Heart left ventricle (tissue), 16 donors: ENCODE results near the gene DLGAP1. TPM values are rescaled to one million over a fixed set of nuclear protein-coding genes. Genes with fewer than 3 reads are reported as not detected.
"Not testable (repeated sequence)": the region's sequence is repeated elsewhere in the genome, so short reads cannot be mapped to it uniquely, and the experiment has no call there.

Experiments used
- ATAC-seq, 4 donors: fragments of 200-7000 bp; cut with Tn5 transposase; one replicate each; pipeline ENCODE4 v1.9.1; 2020 to 2022; ENCODE audit warnings: moderate library complexity in 4 of 4, mild to moderate bottlenecking in 3 of 4, moderate number of reproducible peaks in 1 of 4
- DNase-seq, 5 donors: peaks; one replicate each; pipeline ENCODE4 v3.0.0-alpha.2; 2020
- H3K27ac ChIP-seq, 12 donors: fragments of 200-600 bp; sonication (generic) in 4 of 12; one replicate each; pipeline versions ENCODE4 v1.5.0 to v1.8.0; 2016 to 2022; ENCODE audit warnings: mild to moderate bottlenecking in 2 of 12
- H3K27me3 ChIP-seq, 9 donors: fragments of 200-600 bp; sonication (generic) in 2 of 9; one replicate each; pipeline versions ENCODE4 v1.5.1 to v1.8.0; 2016 to 2022; ENCODE audit warnings: mild to moderate bottlenecking in 3 of 9
- H3K36me3 ChIP-seq, 9 donors: fragments of 200-600 bp; sonication (generic) in 2 of 9; one replicate each; pipeline versions ENCODE4 v1.5.0 to v1.8.0; 2018 to 2022; ENCODE audit warnings: mild to moderate bottlenecking in 2 of 9
- H3K4me1 ChIP-seq, 12 donors: fragments of 200-600 bp; sonication (generic) in 4 of 12; one replicate each; pipeline versions ENCODE4 v1.5.0 to v1.8.0; 2016 to 2022; ENCODE audit warnings: mild to moderate bottlenecking in 3 of 12
- H3K4me3 ChIP-seq, 12 donors: fragments of 200-600 bp; sonication (generic) in 4 of 12; one replicate each; pipeline versions ENCODE4 v1.5.0 to v1.8.0; 2017 to 2022; ENCODE audit warnings: mild to moderate bottlenecking in 9 of 12, moderate library complexity in 4 of 12
- H3K9me3 ChIP-seq, 12 donors: fragments of 200-600 bp; sonication (generic) in 4 of 12; one replicate each; pipeline versions ENCODE4 v1.5.0 to v1.8.0; 2016 to 2022; ENCODE audit warnings: mild to moderate bottlenecking in 1 of 12
- POLR2A ChIP-seq, 2 donors: fragments of 450-650 bp; IDR thresholded peaks; one replicate each; pipeline ENCODE4 v1.6.1; 2017; ENCODE audit warnings: antibody characterized with exemption in 2 of 2, mild to moderate bottlenecking in 2 of 2, moderate library complexity in 2 of 2
- WGBS, 4 donors: extraction: QIAGEN DNeasy Blood & Tissue Kit in 2 of 4; methylation state at CpG; one replicate each; pipeline versions ENCODE4 v1.1.5 to v1.1.7; 2013 to 2018; 5-methylcytosine and 5-hydroxymethylcytosine counted together
- intact Hi-C, 10 donors: fragments of 100-400 bp; cut with DNase I; formaldehyde crosslinking; loops; one replicate each; pipeline versions ENCODE4 v1.11.1 to v1.14.2; 2022
- polyA plus RNA-seq, 2 donors: library from polyadenylated mRNA; stranded (reverse); fragments of 200-250 nt; gene quantifications; one replicate each; pipeline ENCODE4 v1.2.3, GENCODE V29; 2013
- total RNA-seq, 9 donors: library from RNA; depleted of rRNA in 2 of 9; stranded (reverse); fragments of >200 nt in 2 of 9; fragmentation: NEBNext Ultra II Directional in 3 of 9; extraction: Animal tissue kit (Norgen Biotek cat#: 25700) in 3 of 9; gene quantifications; one replicate each; pipeline versions ENCODE4 v1.1.0 to v1.2.4, GENCODE V29; 2016 to 2023
- TF ChIP-seq, protein P1 (sequence below), 12 donors: fragments of 200-600 bp; sonication (generic) in 4 of 12; IDR thresholded peaks; one replicate each; pipeline versions ENCODE4 v1.5.0 to v1.8.0; 2018 to 2022; ENCODE audit warnings: antibody characterized with exemption in 12 of 12, mild to moderate bottlenecking in 5 of 12
- donor health status: ischemic (EF 13 %, LVEDD 7.1; RV severe dilation, severe dysfunction).
- donor health status: healthy with polysubstance abuse.
- donor health status: DM: no; HTN: yes; CAD: no.
- donor health status: DM: no; HTN: no; CAD: no.
- donor health status: ischemic (EF 25% LVEDD 6.9; RV normal size, moderate dysfunction).
- donor health status: ischemic (EF 25% LVEDD 5.7; RV mildly dilated, moderate dysfunction).
- donor health status: healthy.
- donor health status: DM: yes; HTN: yes; CAD: no.
- donor health status: ischemic (EF 35%, LVEDD 5.7; RV mildly dilated, moderate dysfunction).
- donor health status: nonischemic (EF 11% LVEDD 7.7; RV severe dilation, severe dysfunction).
- donor health status: DM: yes; HTN: yes; CAD: no.
- donor health status: PGD.
- donor health status: ischemic (EF 29% LVEDD 5.4; RV normal size, mild dysfunction).
- donor health status: nonischemic (EF 23%, LVEDD 6.1; RV moderate dilation, normal function).

DLGAP1 gene
- total and polyA plus RNA-seq, 11 donors = 0.10 to 5.5 (median 0.40) TPM; not detected in 1

DNA sequence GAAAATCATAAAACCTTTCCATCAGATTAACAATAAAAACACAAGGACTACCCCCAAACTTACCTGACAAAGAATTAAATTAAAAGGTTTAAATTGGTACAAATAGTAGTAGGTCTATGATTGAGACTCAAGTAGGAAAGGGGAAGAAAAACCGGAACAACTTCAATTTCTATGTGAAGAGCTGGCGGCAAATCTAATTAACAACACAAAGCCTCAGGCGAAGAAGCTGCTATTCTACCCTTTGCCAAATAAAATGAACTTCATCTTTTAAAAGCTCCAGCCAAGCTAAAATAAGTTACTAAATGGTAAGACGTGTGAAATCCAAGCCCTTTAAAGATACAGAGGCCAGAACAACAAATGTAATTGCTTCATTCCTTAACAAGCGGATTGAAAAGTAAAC, 146.5 kb downstream of the DLGAP1 start:
- no peak for ATAC-seq
- intact Hi-C loops = no loop called here
- WGBS, 4 donors = 83 to 86% (median 84%) methylated on average over 5 of the region's 5 CpGs
- no peak for DNase-seq
- no peaks in the 10 kb centered on the region for H3K4me1 ChIP-seq
- no peaks in the 10 kb centered on the region for H3K27me3 ChIP-seq
- no peaks in the 10 kb centered on the region for H3K9me3 ChIP-seq
- no peaks in the 10 kb centered on the region for H3K36me3 ChIP-seq
- no peak overlapping the region for H3K4me3 ChIP-seq
- H3K27ac ChIP-seq = no peak overlapping the region
- TF ChIP-seq, protein P1, sequence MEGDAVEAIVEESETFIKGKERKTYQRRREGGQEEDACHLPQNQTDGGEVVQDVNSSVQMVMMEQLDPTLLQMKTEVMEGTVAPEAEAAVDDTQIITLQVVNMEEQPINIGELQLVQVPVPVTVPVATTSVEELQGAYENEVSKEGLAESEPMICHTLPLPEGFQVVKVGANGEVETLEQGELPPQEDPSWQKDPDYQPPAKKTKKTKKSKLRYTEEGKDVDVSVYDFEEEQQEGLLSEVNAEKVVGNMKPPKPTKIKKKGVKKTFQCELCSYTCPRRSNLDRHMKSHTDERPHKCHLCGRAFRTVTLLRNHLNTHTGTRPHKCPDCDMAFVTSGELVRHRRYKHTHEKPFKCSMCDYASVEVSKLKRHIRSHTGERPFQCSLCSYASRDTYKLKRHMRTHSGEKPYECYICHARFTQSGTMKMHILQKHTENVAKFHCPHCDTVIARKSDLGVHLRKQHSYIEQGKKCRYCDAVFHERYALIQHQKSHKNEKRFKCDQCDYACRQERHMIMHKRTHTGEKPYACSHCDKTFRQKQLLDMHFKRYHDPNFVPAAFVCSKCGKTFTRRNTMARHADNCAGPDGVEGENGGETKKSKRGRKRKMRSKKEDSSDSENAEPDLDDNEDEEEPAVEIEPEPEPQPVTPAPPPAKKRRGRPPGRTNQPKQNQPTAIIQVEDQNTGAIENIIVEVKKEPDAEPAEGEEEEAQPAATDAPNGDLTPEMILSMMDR (IDR thresholded peaks at IDR 0.05) = no peak
- TF ChIP-seq POLR2A (IDR thresholded peaks at IDR 0.05) = no peak

DNA sequence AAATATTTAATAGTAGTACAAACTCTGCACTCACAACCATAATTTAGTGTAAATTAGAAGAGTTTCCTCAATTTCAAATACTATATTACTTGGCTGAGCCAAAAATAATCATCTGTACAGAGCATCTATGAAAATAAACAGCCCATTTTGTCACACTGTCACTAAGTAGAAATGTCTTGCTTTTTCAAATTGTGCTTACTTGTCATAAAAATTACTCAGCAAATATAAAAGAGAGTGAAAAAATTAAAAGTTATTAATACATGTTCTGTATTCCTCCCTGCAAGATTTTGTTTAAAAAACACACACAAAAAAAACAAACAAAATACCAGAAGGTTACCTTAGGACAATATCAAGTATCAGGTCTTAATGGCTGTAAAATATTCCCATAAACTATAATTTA, 155.7 kb downstream of the DLGAP1 start:
- no peak for TF ChIP-seq POLR2A (IDR thresholded peaks at IDR 0.05)
- TF ChIP-seq, protein P1 (IDR thresholded peaks at IDR 0.05) = no peak
- Histone ChIP-seq H3K4me1 (no peaks in the 10 kb centered on the region), H3K4me3 (no peak overlapping the region), H3K9me3 (no peaks in the 10 kb centered on the region), H3K27me3 (no peaks in the 10 kb centered on the region), H3K36me3 (no peaks in the 10 kb centered on the region), H3K27ac (no peak overlapping the region)
- ATAC-seq (no peak), DNase-seq (no peak)
- intact Hi-C loops = no loop called here

- ATAC-seq = no peak
- Histone ChIP-seq H3K36me3 (no peaks in the 10 kb centered on the region), H3K27me3 (no peaks in the 10 kb centered on the region), H3K9me3 (no peaks in the 10 kb centered on the region), H3K27ac (no peak overlapping the region), H3K4me1 (no peaks in the 10 kb centered on the region), H3K4me3 (no peak overlapping the region)
- DNase-seq = no peak
- TF ChIP-seq POLR2A (IDR thresholded peaks at IDR 0.05) = no peak
- TF ChIP-seq, protein P1 (IDR thresholded peaks at IDR 0.05) = no peak
- WGBS, 4 donors = 95 to 100% (median 97%) methylated on average over 1 of the region's 1 CpG
- intact Hi-C loops = no loop called here
These were observed 161.8 kb downstream of the DLGAP1 start for GRCh38 chr18:4293337-4293736.

DNA sequence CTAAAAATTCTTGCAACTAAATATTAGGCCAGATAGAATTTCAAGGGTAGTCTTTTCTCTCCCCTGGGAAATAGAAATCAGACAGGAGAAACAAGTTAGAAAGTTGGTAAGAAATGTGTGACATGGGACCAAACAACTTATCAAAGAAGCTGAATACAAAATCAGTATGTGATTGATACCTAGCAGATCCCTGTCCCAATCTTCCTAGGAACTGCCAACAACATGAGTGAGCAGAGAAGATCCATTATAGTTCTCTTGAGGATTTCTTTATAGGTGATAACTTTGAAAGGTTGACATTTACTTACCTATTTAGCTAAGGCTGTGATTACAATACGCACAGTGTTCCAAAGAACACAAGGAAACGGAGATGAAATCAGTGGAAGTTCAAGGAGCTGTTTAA, 162.4 kb downstream of the DLGAP1 start:
- no peak for TF ChIP-seq POLR2A (IDR thresholded peaks at IDR 0.05)
- TF ChIP-seq, protein P1 (IDR thresholded peaks at IDR 0.05) = no peak
- intact Hi-C loops = no loop called here
- ATAC-seq = no peak
- no peak for DNase-seq
- Histone ChIP-seq H3K4me1 (no peaks in the 10 kb centered on the region), H3K27ac (no peak overlapping the region), H3K36me3 (no peaks in the 10 kb centered on the region), H3K4me3 (no peak overlapping the region), H3K27me3 (no peaks in the 10 kb centered on the region), H3K9me3 (no peaks in the 10 kb centered on the region)
- 71 to 82% (median 77%) methylated on average over 2 of the region's 2 CpGs for WGBS, 4 donors

GRCh38 chr18:4287340-4287739, 167.8 kb downstream of the DLGAP1 start:
- ATAC-seq = not testable (repeated sequence)

More at GRCh38 chr18:4287340-4287739, 167.8 kb downstream of the DLGAP1 start:
- H3K9me3 ChIP-seq, H3K27me3 ChIP-seq, intact Hi-C loops, H3K36me3 ChIP-seq, H3K27ac ChIP-seq, DNase-seq, H3K4me3 ChIP-seq, H3K4me1 ChIP-seq: not testable (repeated sequence)
- WGBS, 4 donors = 80 to 87% (median 86%) methylated on average over 3 of the region's 3 CpGs
